ENCODE results near the gene BICD2. TPM values are rescaled to one million over a fixed set of nuclear protein-coding genes. Genes with fewer than 3 reads are reported as not detected.

BICD2 gene
- total and polyA plus RNA-seq, 4 donors = 32.3 to 38.0 (median 34.2) TPM

DNA sequence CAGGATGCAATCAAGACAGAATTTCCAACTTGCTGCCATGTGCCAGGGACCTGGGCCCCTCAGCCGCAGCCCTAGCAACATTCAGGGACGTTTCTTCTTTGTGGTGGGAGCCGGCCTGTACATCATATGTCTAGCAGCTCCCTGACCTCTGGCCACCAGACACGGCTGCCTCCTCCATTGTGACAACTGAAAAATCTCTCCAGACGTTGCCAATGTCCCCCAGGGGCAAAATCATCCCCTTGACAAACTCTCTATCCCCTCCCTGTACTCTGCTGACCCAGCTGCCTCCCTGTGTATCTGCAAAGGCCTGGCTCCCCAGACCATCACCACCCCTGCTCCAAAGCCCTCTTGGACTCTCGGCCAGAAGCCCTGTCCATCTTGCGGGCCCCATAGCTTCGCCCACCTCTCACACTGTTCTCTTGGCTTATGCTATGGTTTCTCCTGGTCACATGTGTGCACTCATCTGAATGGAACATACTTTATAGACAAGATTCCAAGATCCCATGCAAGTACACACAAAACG is 40.8 kb downstream of the BICD2 start:
- Histone ChIP-seq H3K27ac (ENCODE audit: low read depth, low read length) (peak overlapping the region; percentile 66), H3K4me1 (ENCODE audit: control insufficient read depth, insufficient read depth, low read length) (peaks cover 48% of the 10 kb centered on the region), H3K27me3 (ENCODE audit: control insufficient read depth, insufficient read depth, low read length) (no peaks in the 10 kb centered on the region), H3K4me3 (ENCODE audit: low read depth, low read length) (no peak overlapping the region), H3K36me3 (ENCODE audit: control insufficient read depth, insufficient read depth, low read length) (peaks cover 83% of the 10 kb centered on the region), H3K9me3 (ENCODE audit: control insufficient read depth, insufficient read depth, low read length) (no peaks in the 10 kb centered on the region)
- no peak for DNase-seq (ENCODE audit: low read depth in 4 of 6, low spot score in 6 of 6)
- 17% methylated on average over 4 of the region's 9 CpGs for WGBS (ENCODE audit: insufficient coverage)

DNA sequence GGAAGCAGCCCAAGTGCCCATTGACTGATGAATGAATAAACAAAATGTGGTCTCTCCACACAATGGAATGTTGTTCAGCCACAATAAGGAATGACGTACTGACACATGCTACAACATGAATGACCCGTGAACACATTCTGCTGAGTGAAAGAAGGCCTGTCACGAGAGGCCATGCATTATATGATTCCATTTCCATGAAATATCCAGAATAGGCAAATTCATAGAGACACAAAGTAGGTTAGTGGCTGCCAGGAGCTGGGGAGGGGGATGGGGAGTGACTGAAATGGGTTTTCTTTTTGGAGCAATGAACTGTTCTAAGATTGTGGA is 41.4 kb downstream of the BICD2 start:
- H3K27ac ChIP-seq (ENCODE audit: low read depth, low read length) = peak overlapping the region; percentile 66
- WGBS (ENCODE audit: insufficient coverage) = 54% methylated on average over 2 of the region's 3 CpGs

DNA sequence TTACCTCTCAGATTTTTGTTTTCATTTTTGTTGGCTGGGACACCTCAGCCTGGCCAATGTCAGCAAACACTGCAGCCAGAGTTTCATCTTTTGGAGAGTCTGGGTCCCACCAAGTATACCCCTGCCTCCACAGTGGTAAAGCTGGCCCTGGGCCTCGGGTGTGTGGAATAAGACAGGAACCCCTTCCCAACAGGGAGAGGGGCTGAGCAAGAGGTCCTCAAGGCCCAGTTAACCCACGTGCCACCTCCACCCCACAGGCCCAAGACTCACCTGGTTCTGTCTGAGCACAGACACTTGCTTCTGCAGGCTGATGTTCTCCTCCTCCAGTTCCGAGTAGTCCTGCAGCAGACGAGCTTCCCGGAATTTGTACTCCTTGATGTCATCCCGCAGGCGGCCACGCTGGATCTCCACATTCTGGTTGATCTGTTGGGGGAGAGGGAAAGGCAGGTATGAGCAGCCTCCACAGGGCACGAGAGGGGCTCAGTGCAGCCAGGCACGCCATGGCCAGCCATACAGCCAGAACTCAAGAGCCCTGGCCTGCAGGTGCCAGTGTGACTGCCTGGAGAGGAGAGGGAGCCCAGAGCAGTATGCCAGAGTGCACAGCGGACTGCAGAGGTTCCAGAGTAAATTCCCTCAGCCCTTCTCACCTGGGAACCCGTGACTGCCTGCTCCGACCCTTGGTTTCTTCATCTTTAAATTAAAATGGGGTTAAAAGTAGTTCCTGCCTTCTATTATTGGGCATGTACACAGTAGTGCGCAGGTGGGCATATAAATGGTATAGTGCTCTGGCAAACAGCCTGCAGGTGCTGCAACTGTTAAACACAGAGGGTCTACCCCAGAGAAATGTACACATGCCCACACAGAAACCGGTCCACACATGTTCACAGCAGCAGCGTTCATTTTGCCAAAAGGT is 42.0 kb downstream of the BICD2 start:
- H3K27me3 ChIP-seq (ENCODE audit: control insufficient read depth, insufficient read depth, low read length) = no peaks in the 10 kb centered on the region
- no peaks in the 10 kb centered on the region for H3K9me3 ChIP-seq (ENCODE audit: control insufficient read depth, insufficient read depth, low read length)
- WGBS (ENCODE audit: insufficient coverage) = 94% methylated on average over 10 of the region's 16 CpGs
- DNase-seq (ENCODE audit: low read depth in 4 of 6, low spot score in 6 of 6) = no peak
- H3K36me3 ChIP-seq (ENCODE audit: control insufficient read depth, insufficient read depth, low read length) = peaks cover 83% of the 10 kb centered on the region
- H3K4me3 ChIP-seq (ENCODE audit: low read depth, low read length) = no peak overlapping the region
- H3K4me1 ChIP-seq (ENCODE audit: control insufficient read depth, insufficient read depth, low read length) = peaks cover 44% of the 10 kb centered on the region
- peak overlapping the region; percentile 47 for H3K27ac ChIP-seq (ENCODE audit: low read depth, low read length)

More for the DNA sequence above, 41.4 kb downstream of the BICD2 start:
- Histone ChIP-seq H3K27me3 (ENCODE audit: control insufficient read depth, insufficient read depth, low read length) (no peaks in the 10 kb centered on the region), H3K4me3 (ENCODE audit: low read depth, low read length) (no peak overlapping the region), H3K36me3 (ENCODE audit: control insufficient read depth, insufficient read depth, low read length) (peaks cover 83% of the 10 kb centered on the region), H3K4me1 (ENCODE audit: control insufficient read depth, insufficient read depth, low read length) (peaks cover 46% of the 10 kb centered on the region), H3K9me3 (ENCODE audit: control insufficient read depth, insufficient read depth, low read length) (no peaks in the 10 kb centered on the region)
- DNase-seq (ENCODE audit: low read depth in 4 of 6, low spot score in 6 of 6) = peak in 3 of 6 donors; percentile 5 to 57 (median 25)

DNA sequence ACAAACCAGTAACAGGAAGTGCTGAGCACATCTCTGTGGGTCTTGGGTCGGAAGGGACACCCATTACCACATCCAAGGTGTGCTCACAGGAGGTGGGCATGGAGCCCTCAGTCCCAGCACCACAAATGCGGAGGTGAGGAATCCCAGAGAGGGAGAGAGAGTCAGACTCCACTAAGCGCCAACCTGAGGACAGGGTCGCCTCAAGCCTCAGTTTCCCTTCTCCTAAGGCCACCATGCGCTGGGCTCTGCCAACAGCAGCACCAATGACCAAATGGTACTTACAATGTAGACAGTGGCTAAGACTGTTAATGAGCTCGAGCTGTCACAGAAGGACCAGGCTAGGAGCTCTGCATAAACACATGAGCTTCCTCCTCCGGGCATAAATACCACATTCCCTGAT is 43.1 kb downstream of the BICD2 start:
- Histone ChIP-seq H3K4me3 (ENCODE audit: low read depth, low read length) (no peak overlapping the region), H3K4me1 (ENCODE audit: control insufficient read depth, insufficient read depth, low read length) (peaks cover 35% of the 10 kb centered on the region), H3K9me3 (ENCODE audit: control insufficient read depth, insufficient read depth, low read length) (no peaks in the 10 kb centered on the region), H3K27me3 (ENCODE audit: control insufficient read depth, insufficient read depth, low read length) (no peaks in the 10 kb centered on the region), H3K36me3 (ENCODE audit: control insufficient read depth, insufficient read depth, low read length) (peaks cover 83% of the 10 kb centered on the region), H3K27ac (ENCODE audit: low read depth, low read length) (no peak overlapping the region)
- 95% methylated on average over 4 of the region's 7 CpGs for WGBS (ENCODE audit: insufficient coverage)
- no peak for DNase-seq (ENCODE audit: low read depth in 4 of 6, low spot score in 6 of 6)

DNA sequence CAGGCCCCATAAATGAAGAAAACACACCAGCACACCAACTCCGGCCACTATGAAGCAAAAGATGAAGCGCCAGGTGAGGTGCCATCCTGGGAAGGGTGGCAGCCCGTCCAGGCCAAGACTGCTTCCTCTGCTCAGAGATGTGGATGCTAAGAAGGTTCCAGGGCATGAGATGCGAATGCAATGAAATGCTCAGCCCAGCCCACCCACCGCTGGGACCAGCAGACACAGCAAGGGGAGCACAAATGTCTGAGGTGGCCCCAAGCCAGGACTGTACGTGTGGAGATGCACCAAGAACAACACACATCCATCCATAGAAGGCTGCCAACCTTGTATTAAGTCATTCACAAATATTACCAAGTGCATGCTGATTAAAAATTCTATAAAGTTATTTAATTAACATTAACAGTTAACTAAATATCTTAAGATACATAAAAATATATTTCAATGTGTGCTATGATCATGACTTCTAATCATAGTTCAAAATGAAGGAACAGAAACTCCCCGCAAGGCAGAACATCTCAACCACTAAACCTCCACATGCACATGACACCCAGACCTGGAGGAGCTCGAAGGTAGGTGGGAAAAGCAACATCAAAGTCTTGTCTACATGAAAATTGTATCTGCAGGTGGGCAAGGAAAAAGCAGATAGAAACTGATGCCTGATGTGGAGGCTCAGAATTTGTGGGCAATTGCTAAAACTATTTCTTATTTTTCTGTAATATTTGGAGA is 43.7 kb downstream of the BICD2 start:
- no peak for DNase-seq (ENCODE audit: low read depth in 4 of 6, low spot score in 6 of 6)
- Histone ChIP-seq H3K36me3 (ENCODE audit: control insufficient read depth, insufficient read depth, low read length) (peaks cover 83% of the 10 kb centered on the region), H3K4me1 (ENCODE audit: control insufficient read depth, insufficient read depth, low read length) (peaks cover 37% of the 10 kb centered on the region), H3K4me3 (ENCODE audit: low read depth, low read length) (no peak overlapping the region), H3K27me3 (ENCODE audit: control insufficient read depth, insufficient read depth, low read length) (no peaks in the 10 kb centered on the region), H3K9me3 (ENCODE audit: control insufficient read depth, insufficient read depth, low read length) (no peaks in the 10 kb centered on the region), H3K27ac (ENCODE audit: low read depth, low read length) (no peak overlapping the region)
- 98% methylated on average over 5 of the region's 8 CpGs for WGBS (ENCODE audit: insufficient coverage)

DNA sequence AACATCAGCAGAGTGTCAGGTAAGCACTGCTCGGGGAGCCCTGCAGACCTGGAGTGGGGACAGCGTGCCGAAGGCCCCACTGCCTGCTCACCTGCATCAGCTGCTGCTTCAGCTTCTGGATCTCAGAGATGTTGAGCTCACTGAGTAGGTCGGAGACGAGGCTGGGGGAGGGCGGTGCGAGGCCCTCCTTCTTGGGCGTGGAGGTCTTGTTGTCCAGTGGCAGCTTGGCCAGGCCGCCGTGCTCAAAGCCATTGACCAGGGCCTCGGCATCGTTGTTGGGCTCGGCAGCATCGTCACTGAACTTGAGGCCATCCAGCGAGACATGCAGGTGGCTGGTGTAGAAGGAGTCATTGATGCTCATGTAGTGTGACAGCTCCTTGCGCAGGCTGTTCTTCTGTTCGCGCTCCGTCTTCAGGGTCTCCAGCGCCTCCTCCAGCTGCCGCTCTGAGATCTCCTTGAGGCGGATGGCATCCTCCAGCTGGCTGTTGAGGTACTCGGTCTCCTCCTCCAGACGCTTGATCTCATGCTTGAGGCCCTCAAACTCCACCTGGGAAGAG is 44.3 kb downstream of the BICD2 start:
- Histone ChIP-seq H3K27me3 (ENCODE audit: control insufficient read depth, insufficient read depth, low read length) (no peaks in the 10 kb centered on the region), H3K9me3 (ENCODE audit: control insufficient read depth, insufficient read depth, low read length) (no peaks in the 10 kb centered on the region), H3K4me3 (ENCODE audit: low read depth, low read length) (no peak overlapping the region), H3K27ac (ENCODE audit: low read depth, low read length) (no peak overlapping the region), H3K4me1 (ENCODE audit: control insufficient read depth, insufficient read depth, low read length) (peaks cover 31% of the 10 kb centered on the region), H3K36me3 (ENCODE audit: control insufficient read depth, insufficient read depth, low read length) (peaks cover 83% of the 10 kb centered on the region)
- WGBS (ENCODE audit: insufficient coverage) = over 99% methylated on average over 24 of the region's 24 CpGs
- DNase-seq (ENCODE audit: low read depth in 4 of 6, low spot score in 6 of 6) = no peak

DNA sequence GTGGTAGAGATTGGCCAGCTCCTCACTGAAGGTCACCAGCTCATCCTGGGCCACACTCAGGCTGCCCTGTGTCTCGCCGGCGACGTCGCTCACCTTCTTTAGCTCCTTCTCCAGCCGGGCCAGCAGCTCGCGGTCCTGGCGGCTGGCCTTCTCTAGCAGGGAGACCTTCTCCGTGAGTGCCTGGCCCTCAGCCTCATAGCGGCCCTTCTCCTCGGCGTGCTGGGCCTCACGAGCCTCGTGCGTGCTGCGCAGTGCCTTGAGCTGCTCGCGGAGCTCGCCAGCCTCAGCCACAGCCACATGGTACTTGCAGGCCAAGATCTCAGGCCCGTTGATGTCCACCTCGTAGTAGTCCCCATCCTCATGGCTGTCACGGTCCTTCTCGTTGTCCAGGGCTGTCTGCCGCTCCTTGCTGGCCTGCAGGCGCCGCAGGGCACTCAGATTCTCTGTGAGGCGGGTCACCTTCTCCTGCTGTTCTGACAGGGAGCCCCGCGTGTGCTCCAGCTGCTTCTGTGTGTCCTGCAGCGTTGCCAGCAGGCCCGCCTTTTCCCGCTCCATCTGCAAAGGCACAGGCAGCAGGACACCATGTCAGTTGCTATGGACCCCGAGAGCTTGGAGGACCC is 45.5 kb downstream of the BICD2 start:
- Histone ChIP-seq H3K27me3 (ENCODE audit: control insufficient read depth, insufficient read depth, low read length) (no peaks in the 10 kb centered on the region), H3K27ac (ENCODE audit: low read depth, low read length) (no peak overlapping the region), H3K9me3 (ENCODE audit: control insufficient read depth, insufficient read depth, low read length) (no peaks in the 10 kb centered on the region), H3K36me3 (ENCODE audit: control insufficient read depth, insufficient read depth, low read length) (peaks cover 84% of the 10 kb centered on the region), H3K4me3 (ENCODE audit: low read depth, low read length) (no peak overlapping the region), H3K4me1 (ENCODE audit: control insufficient read depth, insufficient read depth, low read length) (peaks cover 22% of the 10 kb centered on the region)
- 95% methylated on average over 34 of the region's 34 CpGs for WGBS (ENCODE audit: insufficient coverage)
- DNase-seq (ENCODE audit: low read depth in 4 of 6, low spot score in 6 of 6) = no peak

DNA sequence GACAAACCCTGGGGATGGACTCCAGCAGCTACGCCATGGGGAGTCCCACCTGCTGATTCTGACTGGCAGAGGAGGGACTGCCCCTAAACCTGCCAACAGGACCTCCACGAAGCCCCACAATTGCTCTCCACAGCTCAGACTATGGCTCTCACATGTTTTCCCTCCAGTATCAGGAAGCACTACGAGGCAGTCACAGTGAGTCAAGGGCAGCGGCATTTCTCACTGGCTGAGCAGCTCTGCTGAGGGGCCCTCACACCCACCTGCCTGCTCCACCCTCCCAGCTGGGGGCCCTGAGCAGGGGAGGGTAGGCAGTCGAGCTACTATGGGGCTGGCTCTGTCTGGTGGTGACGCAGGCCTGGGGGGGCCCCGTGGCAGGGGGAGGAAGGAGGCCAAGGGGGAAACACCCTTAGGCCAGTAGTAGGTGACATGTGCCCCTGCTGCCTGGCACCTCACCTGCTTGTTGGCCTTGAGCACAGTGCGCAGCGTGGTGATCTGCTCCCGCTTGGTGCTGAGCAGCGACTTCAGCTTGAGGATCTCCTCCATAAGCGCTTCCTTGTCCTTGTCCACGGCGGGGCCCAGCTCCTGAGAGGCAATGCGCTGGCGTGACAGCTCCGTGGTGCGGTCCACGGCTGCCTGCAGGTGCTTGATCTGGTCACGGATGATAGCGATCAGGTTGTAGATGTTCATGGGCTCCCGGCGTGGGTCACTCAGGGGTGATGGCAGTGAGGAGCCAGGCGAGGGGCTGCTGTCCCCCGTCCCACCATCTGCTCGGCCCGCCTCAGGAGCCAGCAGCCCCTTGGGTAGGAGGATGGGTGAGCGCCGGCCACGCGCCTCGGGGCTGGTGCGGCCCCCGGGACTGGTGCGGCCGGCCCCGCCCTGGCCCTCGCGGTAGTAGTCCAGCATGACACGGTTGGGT is 46.3 kb downstream of the BICD2 start:
- peaks cover 14% of the 10 kb centered on the region for H3K4me1 ChIP-seq (ENCODE audit: control insufficient read depth, insufficient read depth, low read length)
- no peaks in the 10 kb centered on the region for H3K9me3 ChIP-seq (ENCODE audit: control insufficient read depth, insufficient read depth, low read length)
- WGBS (ENCODE audit: insufficient coverage) = 94% methylated on average over 36 of the region's 40 CpGs
- no peaks in the 10 kb centered on the region for H3K27me3 ChIP-seq (ENCODE audit: control insufficient read depth, insufficient read depth, low read length)
- no peak overlapping the region for H3K4me3 ChIP-seq (ENCODE audit: low read depth, low read length)
- no peak for DNase-seq (ENCODE audit: low read depth in 4 of 6, low spot score in 6 of 6)
- H3K36me3 ChIP-seq (ENCODE audit: control insufficient read depth, insufficient read depth, low read length) = peaks cover 92% of the 10 kb centered on the region
- H3K27ac ChIP-seq (ENCODE audit: low read depth, low read length) = no peak overlapping the region
